Ammon's horn (tissue), 1 donor: ENCODE results near the gene SSU72.
A peak's percentile ranks its signal among the peaks of the same experiment; 100 is the strongest.
"Not testable (repeated sequence)": the region's sequence is repeated elsewhere in the genome, so short reads cannot be mapped to it uniquely, and the experiment has no call there.

ENCODE experiments used
- DNase-seq: peaks from one replicate; pipeline ENCODE4 v3.0.0-alpha.2; 2016; ENCODE audit warnings: low spot score

The SSU72 gene

DNA sequence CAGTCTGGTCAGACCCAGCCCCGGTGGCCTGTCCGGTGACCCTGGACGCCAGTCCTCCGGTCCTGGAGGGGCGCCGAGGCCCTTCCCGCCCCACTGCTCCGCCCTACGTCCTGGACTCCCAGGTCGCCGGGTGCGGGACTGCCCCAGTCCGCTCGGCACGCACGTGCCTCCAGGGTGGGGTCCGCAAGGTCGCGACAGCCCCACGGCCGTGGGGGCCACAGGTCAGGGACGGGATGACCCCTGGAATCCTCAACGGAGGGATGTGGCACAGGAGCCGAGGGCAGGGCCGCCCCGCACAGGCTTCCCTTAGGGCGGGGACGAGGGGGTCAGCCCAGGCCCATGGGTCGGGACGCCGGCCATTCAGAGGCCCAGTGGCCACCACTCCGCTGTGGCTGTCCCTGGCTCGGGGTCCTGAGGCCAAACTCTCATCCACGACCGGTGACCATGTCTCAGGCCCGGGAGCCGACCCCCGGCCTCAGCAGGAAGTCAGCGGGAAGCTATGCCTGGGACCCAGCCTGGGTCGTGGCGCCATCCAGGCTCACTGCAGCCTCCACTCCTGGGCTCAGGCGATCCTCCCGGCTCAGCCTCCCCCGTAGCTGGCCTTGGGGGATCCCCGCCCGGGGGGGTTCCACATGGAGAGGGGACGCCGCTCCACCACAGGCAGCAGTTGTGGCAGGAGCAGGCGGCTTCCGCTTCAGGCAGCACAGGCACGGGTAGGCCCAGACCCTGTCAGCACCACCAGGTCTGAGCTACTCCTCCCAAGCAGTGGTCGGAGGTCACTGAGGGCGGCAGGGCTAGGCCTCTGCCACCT lies 33.6 kb downstream of the SSU72 start:
- no peak for DNase-seq

GRCh38 chr1:1540090-1540817 lies 34.4 kb downstream of the SSU72 start, which contains the start of gene TMEM240:
TMEM240 (minus strand) TSS chr1:1540624; CDS start chr1:1540346, 278 bp downstream.
- DNase-seq = peak; percentile 88

DNA sequence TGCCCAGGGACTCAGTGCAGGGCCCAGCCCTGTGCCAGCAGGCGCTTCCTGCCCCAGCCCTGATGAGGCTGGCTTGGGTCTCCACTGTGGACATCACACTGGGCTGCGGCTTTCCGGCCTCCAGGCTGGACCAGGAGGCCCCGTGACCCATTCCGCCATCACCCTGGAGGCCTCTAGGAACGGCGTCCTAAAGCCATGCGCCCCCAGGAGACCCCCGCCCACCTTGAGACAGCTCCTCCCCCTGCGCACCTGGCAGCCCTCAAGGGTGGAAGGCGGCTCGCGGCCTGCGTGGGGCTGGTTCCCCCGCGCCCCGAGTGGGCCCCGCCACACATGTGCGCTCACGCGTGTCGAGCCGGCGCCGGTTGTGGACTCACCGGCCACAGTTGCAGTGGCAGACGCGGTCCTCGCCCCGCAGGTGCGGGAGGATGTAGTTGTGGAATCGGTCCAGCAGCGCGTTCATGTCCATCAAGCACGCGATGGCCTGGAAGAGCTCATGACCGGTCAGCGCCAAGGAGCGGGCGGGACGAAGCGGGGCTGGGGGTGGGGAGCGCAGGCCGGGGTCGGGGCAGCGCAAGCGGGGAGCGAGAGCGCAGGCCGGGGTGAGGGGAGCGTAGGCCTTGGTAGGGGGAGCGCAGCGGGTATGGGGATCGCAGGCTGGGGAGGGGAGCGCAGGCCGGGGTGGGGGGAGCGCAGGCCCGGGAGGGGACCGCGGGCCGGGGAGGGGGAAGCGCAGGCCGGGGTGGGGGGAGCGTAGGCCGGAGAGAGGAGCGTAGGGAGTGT lies 35.2 kb downstream of the SSU72 start:
- no peak for DNase-seq

DNA sequence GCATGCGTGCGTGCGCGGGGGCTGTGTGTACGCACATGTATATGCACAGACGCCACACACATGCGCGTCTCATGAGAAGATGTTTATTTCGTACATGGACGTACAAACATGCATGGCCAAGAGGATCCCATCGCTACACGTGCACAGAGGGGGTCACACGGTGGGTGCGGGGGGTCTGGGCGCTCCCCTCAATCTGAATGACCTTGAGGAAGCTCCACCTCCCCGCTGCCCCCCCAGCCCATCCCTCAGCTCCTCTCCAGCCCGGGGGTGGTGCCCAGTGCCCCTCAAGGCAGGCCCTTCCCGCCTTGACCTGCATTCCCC lies 35.7 kb downstream of the SSU72 start:
- no peak for DNase-seq

DNA sequence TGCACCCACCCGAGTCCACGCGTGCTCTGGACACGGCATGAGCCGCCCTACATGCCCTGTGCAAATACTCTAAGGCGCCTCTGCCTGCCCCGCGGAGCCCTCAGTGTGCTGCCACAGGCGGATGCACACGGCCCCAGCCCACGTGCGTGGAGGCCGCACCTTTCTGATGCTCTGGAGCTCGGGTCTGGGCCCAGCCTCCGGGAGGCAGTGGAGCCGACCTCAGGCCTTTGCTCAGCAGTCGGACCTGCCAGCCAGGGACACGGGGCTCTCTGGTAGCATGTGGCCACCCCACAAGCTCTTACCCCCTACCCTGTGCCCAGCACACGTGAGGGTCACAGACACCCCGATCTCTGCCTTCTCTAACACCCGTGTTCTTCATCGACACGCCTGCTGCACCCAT lies 36.3 kb downstream of the SSU72 start:
- no peak for DNase-seq

- DNase-seq = no peak
Measured at GRCh38 chr1:1537626-1538250, 36.9 kb downstream of the SSU72 start.

DNA sequence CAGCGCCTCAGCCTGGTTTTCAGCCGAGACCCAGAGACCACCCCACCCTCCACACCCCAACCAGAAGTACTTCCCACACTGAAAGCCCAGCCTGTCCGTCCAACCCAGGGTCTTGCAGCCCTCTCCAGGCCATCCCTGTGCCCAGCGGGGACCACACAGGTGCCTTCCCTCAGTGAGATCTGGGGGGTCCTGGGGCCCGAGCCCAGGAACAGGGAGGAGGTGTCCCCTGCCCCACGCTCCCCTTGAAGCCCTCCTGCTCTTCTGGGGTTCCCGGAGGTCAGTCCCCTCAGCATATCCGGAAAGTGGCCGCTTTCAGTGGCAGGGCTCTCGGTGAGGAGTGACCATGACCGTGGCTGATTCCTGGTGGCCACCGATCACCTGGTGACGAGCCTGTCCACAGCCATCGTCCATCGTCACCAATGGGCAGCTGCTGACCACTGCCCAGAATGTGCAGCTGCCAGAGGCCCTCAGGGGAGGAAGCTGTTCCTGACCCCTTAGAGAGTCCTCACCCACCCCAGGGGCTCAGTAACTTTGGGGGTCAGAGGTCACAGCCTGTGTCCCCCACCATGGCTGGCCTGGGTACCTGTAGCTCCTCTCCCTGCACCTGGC lies 37.6 kb downstream of the SSU72 start:
- no peak for DNase-seq

GRCh38 chr1:1536019-1536937 lies 38.4 kb downstream of the SSU72 start:
- DNase-seq = no peak

DNA sequence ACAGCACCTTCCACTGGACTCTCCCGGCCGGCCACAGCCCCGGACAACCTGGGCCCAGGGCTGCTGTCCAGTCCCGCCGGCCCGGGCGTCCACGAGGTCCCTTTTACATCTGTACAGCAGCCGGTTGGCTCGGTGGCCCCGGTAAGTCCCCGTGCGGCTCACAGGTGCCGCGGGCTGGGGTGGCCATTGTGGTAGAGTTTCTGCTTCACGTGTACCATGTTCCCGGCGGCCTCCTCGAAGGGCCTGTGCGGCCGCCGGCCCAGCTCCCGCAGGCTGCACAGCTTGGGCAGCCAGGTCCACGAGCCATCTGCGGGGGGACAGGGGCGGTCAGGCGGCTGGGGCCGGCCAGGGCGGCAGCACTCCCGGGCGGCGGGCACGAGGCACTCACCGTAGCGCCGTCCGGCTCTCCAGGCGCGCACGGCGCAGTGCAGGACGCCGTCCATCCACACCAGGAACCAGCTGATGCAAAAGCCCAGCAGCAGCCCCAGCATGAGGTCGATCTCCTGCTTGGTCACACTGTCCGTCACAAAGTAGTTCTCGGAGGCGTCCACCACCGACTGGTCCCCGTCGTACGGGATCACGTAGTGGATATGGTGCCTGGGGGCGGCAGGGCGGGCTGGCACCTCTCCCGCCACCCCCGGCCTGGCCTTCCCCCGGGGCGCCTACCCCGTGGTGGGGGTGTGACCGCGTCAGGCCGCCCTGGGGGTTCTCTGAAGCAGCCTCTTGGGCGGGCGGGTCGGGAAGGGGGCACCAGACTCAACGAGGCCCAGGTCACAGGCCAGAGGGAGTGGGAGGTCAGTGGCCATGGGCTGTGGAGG lies 39.3 kb downstream of the SSU72 start:
- DNase-seq = no peak

DNA sequence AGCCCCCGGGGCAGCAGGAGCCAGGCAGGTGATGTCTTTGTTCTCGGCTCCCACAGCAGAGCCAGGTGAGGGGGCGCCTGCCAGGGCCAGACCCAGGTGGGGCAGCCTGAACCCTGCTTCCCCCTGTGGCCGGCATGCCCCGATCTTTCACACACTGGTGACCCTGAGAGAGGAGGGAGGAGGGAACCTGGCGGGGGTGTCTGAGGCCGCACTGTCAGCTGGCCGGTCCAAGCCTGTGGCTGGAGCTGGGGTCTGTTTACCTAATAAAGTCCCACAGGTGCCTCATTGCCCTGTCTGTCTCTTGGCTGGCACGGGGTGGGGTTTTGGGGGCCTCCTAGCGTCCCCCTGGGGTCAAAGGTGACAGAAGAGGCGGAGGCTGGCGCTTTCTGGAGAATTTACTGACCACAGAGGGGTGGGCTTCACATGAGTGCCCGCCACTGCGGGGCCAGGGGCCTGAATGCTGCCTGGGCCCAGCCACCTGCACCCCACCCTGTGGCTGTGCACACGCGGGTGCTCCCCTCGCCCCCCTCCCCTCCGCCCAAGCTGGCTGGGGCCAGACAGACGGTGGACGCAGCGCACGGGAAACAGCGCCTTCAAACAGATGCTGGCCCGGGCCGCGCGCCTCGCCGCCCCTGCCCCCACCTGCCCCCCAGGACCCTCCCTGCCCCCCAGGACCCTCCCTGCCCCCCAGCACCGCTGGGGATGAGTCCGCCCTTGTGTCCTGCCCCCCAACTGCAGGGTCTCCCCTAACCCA lies 40.1 kb downstream of the SSU72 start:
- DNase-seq = no peak

DNA sequence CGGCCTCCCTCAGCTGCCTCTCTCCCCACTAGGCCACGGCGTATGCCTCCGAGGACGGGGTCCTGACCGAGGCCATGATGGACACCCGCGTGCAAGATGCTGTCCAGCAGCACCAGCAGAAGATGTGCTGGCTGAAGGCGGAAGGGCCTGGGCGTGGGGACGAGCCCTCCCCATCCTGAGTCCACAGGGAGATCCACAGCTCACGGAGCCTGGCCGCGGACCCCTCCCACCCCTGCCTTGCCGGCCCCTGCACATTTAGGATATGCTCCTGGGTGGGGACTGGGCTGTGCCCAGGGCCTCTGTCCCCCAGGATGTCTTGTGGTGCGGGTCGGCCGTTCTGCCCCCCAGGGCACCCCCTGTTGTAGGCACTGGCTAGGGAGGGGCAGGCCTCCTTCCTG lies 40.8 kb downstream of the SSU72 start:
- DNase-seq = not testable (repeated sequence)

DNA sequence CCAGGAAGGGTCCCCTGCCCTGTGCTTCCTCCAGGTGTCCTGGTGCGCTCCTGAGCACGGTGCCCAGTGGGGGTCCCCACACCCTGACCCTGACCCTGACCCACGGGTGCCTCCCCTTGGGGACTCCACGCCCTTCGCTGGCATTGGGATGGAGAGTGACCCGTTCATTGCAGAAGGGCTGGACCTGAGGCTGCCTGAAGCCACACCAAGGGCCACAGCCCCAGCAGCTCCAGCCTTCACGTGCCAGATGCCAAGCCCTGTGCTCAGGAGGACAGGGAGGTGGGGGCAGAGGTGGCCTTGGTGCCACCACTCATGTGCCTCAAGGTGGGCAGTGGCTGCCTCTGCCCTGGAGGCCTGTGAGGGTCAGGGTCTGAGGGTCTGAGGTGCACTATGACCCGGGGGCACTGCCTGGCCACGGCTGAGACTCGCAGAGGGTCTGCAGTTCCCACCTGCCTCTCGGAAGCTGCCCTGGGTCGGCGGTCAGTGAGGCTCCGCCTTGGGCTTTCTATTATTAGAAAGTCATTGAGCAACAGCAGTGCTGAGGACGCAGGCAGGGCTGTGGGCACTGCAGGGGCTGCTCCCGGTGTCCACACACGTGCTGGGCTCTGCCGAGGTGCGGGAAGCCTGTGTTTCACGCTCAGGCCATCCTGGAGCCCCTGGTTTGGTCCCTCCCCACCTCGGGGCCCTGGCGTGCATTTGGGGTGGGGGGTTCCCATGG lies 41.3 kb downstream of the SSU72 start:
- DNase-seq = not testable (repeated sequence)

DNA sequence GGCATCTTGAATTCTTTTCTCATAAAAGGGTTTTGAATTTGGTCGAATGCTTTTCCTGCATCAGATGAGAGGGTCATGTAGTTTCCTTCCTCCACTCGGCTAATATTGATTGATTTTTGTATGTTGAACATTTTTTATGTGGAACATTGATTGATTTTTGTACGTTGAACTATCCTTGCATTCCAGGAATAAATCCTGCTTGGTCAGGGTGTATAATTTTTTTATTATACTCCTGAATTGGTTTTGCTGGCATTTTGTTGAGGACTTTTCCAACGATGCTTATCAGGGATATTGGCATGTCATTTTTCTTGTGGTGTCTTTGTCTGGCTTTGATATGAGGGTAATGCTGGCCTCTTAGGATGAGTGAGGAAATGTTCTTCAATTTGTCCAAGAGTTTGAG lies 42.7 kb downstream of the SSU72 start:
- DNase-seq = no peak

DNA sequence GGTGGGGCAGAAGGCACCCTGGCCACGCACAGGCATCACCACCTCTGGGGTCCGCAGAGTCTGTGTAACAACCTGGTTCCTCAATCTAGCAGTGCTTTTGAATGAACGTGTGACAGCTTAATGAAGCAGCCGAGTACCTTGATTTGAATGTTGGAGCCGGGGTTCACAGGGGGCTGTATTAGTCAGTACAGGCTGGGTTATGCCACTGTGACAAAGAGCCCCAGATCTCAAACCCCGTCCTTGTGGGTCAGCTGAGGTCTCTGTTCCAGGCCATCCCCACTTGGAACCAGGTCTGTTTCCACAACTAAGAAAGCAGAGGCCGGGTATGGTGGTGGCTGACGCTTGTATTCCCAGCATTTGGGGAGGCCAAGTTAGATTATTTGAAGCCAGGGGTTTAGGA lies 44.7 kb downstream of the SSU72 start:
- no peak for DNase-seq

- DNase-seq = no peak
Measured at GRCh38 chr1:1529321-1529720, 45.3 kb downstream of the SSU72 start.

- no peak for DNase-seq
Measured at GRCh38 chr1:1528301-1529267, 46.1 kb downstream of the SSU72 start.

GRCh38 chr1:1527092-1527816 lies 47.4 kb downstream of the SSU72 start:
- no peak for DNase-seq
